Activated CD4-positive, alpha-beta T cell treated with anti-CD3 and anti-CD28 coated beads, Interleukin-2, amount 10 ng/mL, durations not matched to agents 7 days and 5 days (primary cell): Measurements from ENCODE around the gene CALHM2. TPM values are rescaled to one million over a fixed set of nuclear protein-coding genes. Genes with fewer than 3 reads are reported as not detected.

ENCODE experiments used
- CTCF ChIA-PET: fragments of 350-600 bp; sonication (Branson Sonifier 250); formaldehyde crosslinking; loops from one replicate; lab custom pipeline; 2021; ENCODE audit warnings: antibody characterized with exemption; lab: Charles Lee
- POLR2A ChIA-PET: fragments of 350-600 bp; sonication (Branson Sonifier 250); formaldehyde crosslinking; loops from one replicate; lab custom pipeline; 2021; ENCODE audit warnings: antibody characterized with exemption; lab: Charles Lee
- DNase-seq: peaks from one replicate; pipeline ENCODE4 v3.0.0-alpha.2; 2020
- H3K27ac Mint-ChIP-seq: one replicate; pipeline ENCODE4 v1.8.0; 2021; ENCODE audit warnings: mild to moderate bottlenecking, moderate library complexity, mixed read lengths
- H3K27me3 Mint-ChIP-seq: one replicate; pipeline ENCODE4 v1.8.0; 2021; ENCODE audit warnings: mixed read lengths
- H3K36me3 Mint-ChIP-seq: one replicate; pipeline ENCODE4 v1.8.0; 2021; ENCODE audit warnings: low read depth, mixed read lengths
- H3K4me1 Mint-ChIP-seq: one replicate; pipeline ENCODE4 v1.8.0; 2021; ENCODE audit warnings: mixed read lengths
- H3K4me3 Mint-ChIP-seq: one replicate; pipeline ENCODE4 v1.8.0; 2021; ENCODE audit warnings: mild to moderate bottlenecking, moderate library complexity, mixed read lengths
- H3K9me3 Mint-ChIP-seq: one replicate; pipeline ENCODE4 v1.8.0; 2021; ENCODE audit warnings: mixed read lengths
- total RNA-seq, 2 experiments: library from RNA; stranded (reverse); gene quantifications; one replicate each; pipeline ENCODE4 v1.2.3, GENCODE V29; 2021

The CALHM2 gene
- total RNA-seq, 2 experiments from 2014 or later, result 89.6 to 109 TPM

GRCh38 chr10:103444478-103444877 lies 7.7 kb downstream of the CALHM2 start:
- no peak overlapping the region for H3K4me3 Mint-ChIP-seq
- ChIA-PET CTCF (interaction anchor here (0.5 to 0.9 kb wide), 2 partner anchors 13 to 41 kb away, joined by 3 read pairs; no protein-coding TSS in a partner anchor), POLR2A (no interaction called here)
- H3K27ac Mint-ChIP-seq, result peak overlapping the region; percentile 51
- no peaks in the 10 kb centered on the region for H3K9me3 Mint-ChIP-seq
- peaks cover 33% of the 10 kb centered on the region for H3K4me1 Mint-ChIP-seq
- H3K27me3 Mint-ChIP-seq, result no peaks in the 10 kb centered on the region
- DNase-seq, result no peak
- peaks cover 76% of the 10 kb centered on the region for H3K36me3 Mint-ChIP-seq

GRCh38 chr10:103443475-103444185 lies 8.5 kb downstream of the CALHM2 start:
- Mint-ChIP-seq H3K4me3 (no peak overlapping the region), H3K4me1 (peaks cover 24% of the 10 kb centered on the region), H3K27ac (no peak overlapping the region), H3K36me3 (peaks cover 70% of the 10 kb centered on the region), H3K27me3 (no peaks in the 10 kb centered on the region), H3K9me3 (no peaks in the 10 kb centered on the region)
- DNase-seq, result no peak
- ChIA-PET CTCF (interaction anchor here (0.6 to 1.5 kb wide), 4 partner anchors 37 to 243 kb away, joined by 3 to 4 read pairs (median 3); no protein-coding TSS in a partner anchor), POLR2A (no interaction called here)

GRCh38 chr10:103442031-103442461 lies 10.1 kb downstream of the CALHM2 start:
- H3K27me3 Mint-ChIP-seq, result no peaks in the 10 kb centered on the region
- H3K4me3 Mint-ChIP-seq, result no peak overlapping the region
- no peak for DNase-seq
- H3K9me3 Mint-ChIP-seq, result no peaks in the 10 kb centered on the region
- POLR2A ChIA-PET, result no interaction called here
- peaks cover 15% of the 10 kb centered on the region for H3K4me1 Mint-ChIP-seq
- H3K36me3 Mint-ChIP-seq, result peaks cover 69% of the 10 kb centered on the region
- H3K27ac Mint-ChIP-seq, result no peak overlapping the region
- CTCF ChIA-PET, result interaction anchor here (0.5 to 3.3 kb wide), 4 partner anchors 8 to 894 kb away, joined by 3 to 9 read pairs (median 4); no protein-coding TSS in a partner anchor

GRCh38 chr10:103441611-103442010 lies 10.6 kb downstream of the CALHM2 start:
- no peak overlapping the region for H3K27ac Mint-ChIP-seq
- POLR2A ChIA-PET, result no interaction called here
- H3K36me3 Mint-ChIP-seq, result peaks cover 69% of the 10 kb centered on the region
- CTCF ChIA-PET, result interaction anchor here (0.5 to 3.3 kb wide), 3 partner anchors 9 to 26 kb away, joined by 3 to 9 read pairs (median 6); no protein-coding TSS in a partner anchor
- H3K4me3 Mint-ChIP-seq, result no peak overlapping the region
- H3K4me1 Mint-ChIP-seq, result peaks cover 15% of the 10 kb centered on the region
- no peaks in the 10 kb centered on the region for H3K27me3 Mint-ChIP-seq
- H3K9me3 Mint-ChIP-seq, result no peaks in the 10 kb centered on the region
- no peak for DNase-seq

- no peak for DNase-seq
- no peak overlapping the region for H3K27ac Mint-ChIP-seq
- ChIA-PET POLR2A (no interaction called here), CTCF (interaction anchor here (3.3 kb wide), 1 partner anchor 9 kb away, joined by 9 read pairs; no protein-coding TSS in a partner anchor)
- H3K27me3 Mint-ChIP-seq, result no peaks in the 10 kb centered on the region
- peaks cover 68% of the 10 kb centered on the region for H3K36me3 Mint-ChIP-seq
- peaks cover 12% of the 10 kb centered on the region for H3K4me1 Mint-ChIP-seq
- no peaks in the 10 kb centered on the region for H3K9me3 Mint-ChIP-seq
- no peak overlapping the region for H3K4me3 Mint-ChIP-seq
Observed at GRCh38 chr10:103441206-103441605, 11.0 kb downstream of the CALHM2 start.

- Mint-ChIP-seq H3K4me3 (no peak overlapping the region), H3K36me3 (peaks cover 68% of the 10 kb centered on the region), H3K27me3 (no peaks in the 10 kb centered on the region), H3K4me1 (peaks cover 9% of the 10 kb centered on the region), H3K27ac (no peak overlapping the region), H3K9me3 (no peaks in the 10 kb centered on the region)
- POLR2A ChIA-PET, result no interaction called here
- no peak for DNase-seq
- CTCF ChIA-PET, result interaction anchor here (3.3 kb wide), 1 partner anchor 10 kb away, joined by 9 read pairs; no protein-coding TSS in a partner anchor
Observed at GRCh38 chr10:103440416-103440815, 11.8 kb downstream of the CALHM2 start.

GRCh38 chr10:103439776-103440175 lies 12.4 kb downstream of the CALHM2 start:
- Mint-ChIP-seq H3K4me3 (no peak overlapping the region), H3K4me1 (peaks cover 6% of the 10 kb centered on the region), H3K27ac (no peak overlapping the region), H3K9me3 (no peaks in the 10 kb centered on the region), H3K27me3 (no peaks in the 10 kb centered on the region), H3K36me3 (peaks cover 66% of the 10 kb centered on the region)
- DNase-seq, result no peak
- ChIA-PET CTCF (interaction anchor here (3.3 kb wide), 1 partner anchor 11 kb away, joined by 9 read pairs; no protein-coding TSS in a partner anchor), POLR2A (no interaction called here)

GRCh38 chr10:103433858-103434257 lies 18.3 kb downstream of the CALHM2 start:
- Mint-ChIP-seq H3K9me3 (no peaks in the 10 kb centered on the region), H3K4me3 (no peak overlapping the region), H3K27me3 (no peaks in the 10 kb centered on the region), H3K27ac (no peak overlapping the region), H3K36me3 (peaks cover 65% of the 10 kb centered on the region), H3K4me1 (peaks cover 40% of the 10 kb centered on the region)
- POLR2A ChIA-PET, result no interaction called here
- no peak for DNase-seq
- CTCF ChIA-PET, result interaction anchor here (1.3 kb wide), 2 partner anchors 17 to 51 kb away, joined by 3 to 5 read pairs; no protein-coding TSS in a partner anchor

GRCh38 chr10:103431902-103432301 lies 20.3 kb downstream of the CALHM2 start:
- POLR2A ChIA-PET, result no interaction called here
- Mint-ChIP-seq H3K27ac (no peak overlapping the region), H3K4me3 (no peak overlapping the region), H3K27me3 (no peaks in the 10 kb centered on the region), H3K4me1 (peaks cover 58% of the 10 kb centered on the region), H3K9me3 (no peaks in the 10 kb centered on the region), H3K36me3 (peaks cover 68% of the 10 kb centered on the region)
- CTCF ChIA-PET, result interaction anchor here (0.7 to 1.5 kb wide), 3 partner anchors 13 to 245 kb away, joined by 3 to 5 read pairs (median 3); no protein-coding TSS in a partner anchor
- no peak for DNase-seq

GRCh38 chr10:103429647-103430046 lies 22.5 kb downstream of the CALHM2 start:
- Mint-ChIP-seq H3K4me3 (peak overlapping the region; percentile 19), H3K4me1 (peaks cover 58% of the 10 kb centered on the region), H3K27ac (peak overlapping the region; percentile 77), H3K9me3 (no peaks in the 10 kb centered on the region), H3K36me3 (peaks cover 64% of the 10 kb centered on the region), H3K27me3 (no peaks in the 10 kb centered on the region)
- peak; percentile 48 for DNase-seq
- CTCF ChIA-PET, result no interaction called here
- POLR2A ChIA-PET, result no interaction called here

GRCh38 chr10:103428989-103429643 lies 23.1 kb downstream of the CALHM2 start:
- Mint-ChIP-seq H3K36me3 (peaks cover 68% of the 10 kb centered on the region), H3K4me3 (peak overlapping the region; percentile 19), H3K9me3 (no peaks in the 10 kb centered on the region), H3K27ac (peak overlapping the region; percentile 77), H3K4me1 (peaks cover 58% of the 10 kb centered on the region), H3K27me3 (no peaks in the 10 kb centered on the region)
- no peak for DNase-seq
- CTCF ChIA-PET, result no interaction called here
- POLR2A ChIA-PET, result no interaction called here

GRCh38 chr10:103427866-103428265 lies 24.3 kb downstream of the CALHM2 start:
- CTCF ChIA-PET, result interaction anchor here (1.0 to 1.2 kb wide), 2 partner anchors 9 to 12 kb away, joined by 4 to 5 read pairs; no protein-coding TSS in a partner anchor
- H3K27me3 Mint-ChIP-seq, result no peaks in the 10 kb centered on the region
- DNase-seq, result no peak
- H3K36me3 Mint-ChIP-seq, result peaks cover 70% of the 10 kb centered on the region
- POLR2A ChIA-PET, result no interaction called here
- H3K27ac Mint-ChIP-seq, result no peak overlapping the region
- H3K4me3 Mint-ChIP-seq, result no peak overlapping the region
- H3K4me1 Mint-ChIP-seq, result peaks cover 58% of the 10 kb centered on the region
- H3K9me3 Mint-ChIP-seq, result no peaks in the 10 kb centered on the region
